Heart right ventricle (tissue), 16 donors: ENCODE results near the gene ZFHX3. TPM values are rescaled to one million over a fixed set of nuclear protein-coding genes. Genes with fewer than 3 reads are reported as not detected.

Experiments
- ATAC-seq, 8 donors: fragments of 200-7000 bp; cut with Tn5 transposase; one replicate each; pipeline ENCODE4 v1.9.1; 2020; ENCODE audit warnings: mild to moderate bottlenecking in 8 of 8, moderate library complexity in 8 of 8, moderate number of reproducible peaks in 1 of 8
- DNase-seq, 2 donors: peaks; one replicate each; pipeline ENCODE4 v3.0.0-alpha.2; 2020
- H3K27ac ChIP-seq, 10 donors: fragments of 200-600 bp; sonication (generic) in 2 of 10; one replicate each; pipeline versions ENCODE4 v1.5.0 to v1.8.0; 2020 to 2022; ENCODE audit warnings: mild to moderate bottlenecking in 3 of 10
- H3K27me3 ChIP-seq, 7 donors: fragments of 200-600 bp; one replicate each; pipeline ENCODE4 v1.8.0; 2021 to 2022; ENCODE audit warnings: mild to moderate bottlenecking in 2 of 7
- H3K36me3 ChIP-seq, 9 donors: fragments of 200-600 bp; sonication (generic) in 1 of 9; one replicate each; pipeline versions ENCODE4 v1.5.0 to v1.8.0; 2020 to 2022; ENCODE audit warnings: mild to moderate bottlenecking in 2 of 9
- H3K4me1 ChIP-seq, 9 donors: fragments of 200-600 bp; sonication (generic) in 1 of 9; one replicate each; pipeline versions ENCODE4 v1.5.0 to v1.8.0; 2020 to 2022; ENCODE audit warnings: mild to moderate bottlenecking in 4 of 9
- H3K4me3 ChIP-seq, 10 donors: fragments of 200-600 bp; sonication (generic) in 2 of 10; one replicate each; pipeline versions ENCODE4 v1.5.0 to v1.8.0; 2020 to 2022; ENCODE audit warnings: mild to moderate bottlenecking in 7 of 10, moderate library complexity in 2 of 10
- H3K9me3 ChIP-seq, 11 donors: fragments of 200-600 bp in 10 of 11; sonication (generic) in 2 of 11; one replicate each; pipeline versions ENCODE4 v1.5.0 to v1.8.0; 2013 to 2022; ENCODE audit warnings: mild to moderate bottlenecking in 2 of 11, control low read depth in 1 of 11, moderate library complexity in 1 of 11
- CTCF ChIP-seq, 9 donors: fragments of 200-600 bp; sonication (generic) in 2 of 9; IDR thresholded peaks; one replicate each; pipeline versions ENCODE4 v1.5.0 to v1.8.0; 2021 to 2022; ENCODE audit warnings: antibody characterized with exemption in 9 of 9, mild to moderate bottlenecking in 5 of 9, moderate library complexity in 1 of 9
- WGBS, 2 donors: extraction: QIAGEN DNeasy Blood & Tissue Kit; methylation state at CpG; one replicate each; pipeline ENCODE4 v1.1.7; 2013; ENCODE audit warnings: inconsistent platforms in 1 of 2; 5-methylcytosine and 5-hydroxymethylcytosine counted together
- intact Hi-C, 10 donors: fragments of 100-400 bp; cut with DNase I; formaldehyde crosslinking; loops; one replicate each; pipeline versions ENCODE4 v1.11.1 to v1.14.2; 2022
- polyA plus RNA-seq, 2 donors: library from polyadenylated mRNA; stranded (reverse); fragments of 200-250 nt; gene quantifications; one replicate each; pipeline ENCODE4 v1.2.3, GENCODE V29; 2013
- total RNA-seq, 10 donors: library from RNA; stranded (reverse); fragmentation: NEBNext Ultra II Directional in 3 of 10; extraction: Animal tissue kit (Norgen Biotek cat#: 25700) in 3 of 10; gene quantifications; one replicate each; pipeline versions ENCODE4 v1.2.1 to v1.2.4, GENCODE V29; 2021 to 2023
- donor health status: Arrhythmogenic right ventricular cardiomyopathy.
- donor health status: ischemic (EF 13 %, LVEDD 7.1; RV severe dilation, severe dysfunction).
- donor health status: healthy with polysubstance abuse.
- donor health status: DM: no; HTN: yes; CAD: no.
- donor health status: DM: no; HTN: no; CAD: no.
- donor health status: ischemic (EF 25% LVEDD 6.9; RV normal size, moderate dysfunction).
- donor health status: ischemic (EF 25% LVEDD 5.7; RV mildly dilated, moderate dysfunction).
- donor health status: healthy.
- donor health status: DM: yes; HTN: yes; CAD: no.
- donor health status: Ischemic cardiomyopathy.
- donor health status: ischemic (EF 35%, LVEDD 5.7; RV mildly dilated, moderate dysfunction).
- donor health status: nonischemic (EF 11% LVEDD 7.7; RV severe dilation, severe dysfunction).
- donor health status: DM: yes; HTN: yes; CAD: no.
- donor health status: PGD.
- donor health status: ischemic (EF 29% LVEDD 5.4; RV normal size, mild dysfunction).
- donor health status: nonischemic (EF 23%, LVEDD 6.1; RV moderate dilation, normal function).

The ZFHX3 gene
- total and polyA plus RNA-seq, 12 donors = 1.6 to 15.2 (median 10.4) TPM

GRCh38 chr16:72926177-72927070 is 121.5 kb downstream of the ZFHX3 start:
- no peaks in the 10 kb centered on the region for H3K36me3 ChIP-seq
- H3K27ac ChIP-seq = no peak overlapping the region
- H3K4me3 ChIP-seq = no peak overlapping the region
- H3K27me3 ChIP-seq = no peaks in the 10 kb centered on the region
- ATAC-seq (no peak), DNase-seq (no peak)
- WGBS, 2 donors = 89 to 92% methylated on average over 12 of the region's 12 CpGs
- intact Hi-C loops = no loop called here
- no peak for TF ChIP-seq CTCF (IDR thresholded peaks at IDR 0.05)
- peaks cover 0 to 38% (median 13%) of the 10 kb centered on the region in 9 donors for H3K4me1 ChIP-seq
- no peaks in the 10 kb centered on the region for H3K9me3 ChIP-seq

- no peaks in the 10 kb centered on the region for H3K36me3 ChIP-seq
- H3K9me3 ChIP-seq = no peaks in the 10 kb centered on the region
- peaks cover 0 to 40% (median 11%) of the 10 kb centered on the region in 9 donors for H3K4me1 ChIP-seq
- no peak for ATAC-seq
- H3K27ac ChIP-seq = no peak overlapping the region
- 98% methylated on average over 5 of the region's 5 CpGs for WGBS, 2 donors
- no peak for DNase-seq
- intact Hi-C loops = no loop called here
- H3K4me3 ChIP-seq = no peak overlapping the region
- TF ChIP-seq CTCF (IDR thresholded peaks at IDR 0.05) = no peak
- no peaks in the 10 kb centered on the region for H3K27me3 ChIP-seq
Measured at GRCh38 chr16:72925631-72925979, 122.3 kb downstream of the ZFHX3 start.

- H3K27me3 ChIP-seq = no peaks in the 10 kb centered on the region
- DNase-seq (no peak), ATAC-seq (no peak)
- no peak overlapping the region for H3K27ac ChIP-seq
- no peak overlapping the region for H3K4me3 ChIP-seq
- no peaks in the 10 kb centered on the region for H3K9me3 ChIP-seq
- 89 to 95% methylated on average over 17 of the region's 17 CpGs for WGBS, 2 donors
- no peaks in the 10 kb centered on the region for H3K36me3 ChIP-seq
- peaks cover 0 to 38% (median 11%) of the 10 kb centered on the region in 9 donors for H3K4me1 ChIP-seq
- TF ChIP-seq CTCF (IDR thresholded peaks at IDR 0.05) = no peak
- intact Hi-C loops = no loop called here
Measured at GRCh38 chr16:72924927-72925630, 122.8 kb downstream of the ZFHX3 start.

GRCh38 chr16:72924537-72924926 is 123.4 kb downstream of the ZFHX3 start:
- H3K36me3 ChIP-seq = no peaks in the 10 kb centered on the region
- intact Hi-C loops = no loop called here
- TF ChIP-seq CTCF (IDR thresholded peaks at IDR 0.05) = no peak
- ATAC-seq (no peak), DNase-seq (no peak)
- peaks cover 0 to 37% (median 11%) of the 10 kb centered on the region in 9 donors for H3K4me1 ChIP-seq
- no peaks in the 10 kb centered on the region for H3K9me3 ChIP-seq
- H3K27ac ChIP-seq = no peak overlapping the region
- H3K4me3 ChIP-seq = no peak overlapping the region
- 95 to 97% methylated on average over 9 of the region's 9 CpGs for WGBS, 2 donors
- no peaks in the 10 kb centered on the region for H3K27me3 ChIP-seq
